ENCODE data around the gene SLC2A6.

GRCh38 chr9:133429214-133429613, 49.7 kb downstream of the SLC2A6 start:
- TF ChIP-seq CTCF (IDR thresholded peaks at IDR 0.05; ENCODE audit: poor library complexity) (no peak), EZH2 (IDR thresholded peaks at IDR 0.05; ENCODE audit: borderline replicate concordance) (no peak), EZH2phosphoT487 (IDR thresholded peaks at IDR 0.05; ENCODE audit: low read depth, severe bottlenecking, unreplicated experiment) (no peak)
